HepG2 (cell line): ENCODE measurements around the gene THADA. TPM values are rescaled to one million over a fixed set of nuclear protein-coding genes. Genes with fewer than 3 reads are reported as not detected.
A peak's percentile ranks its signal among the peaks of the same experiment; 100 is the strongest.

Experiments used
- DNMT1 ChIP-seq: sonication (generic); formaldehyde crosslinking; IDR thresholded peaks from 2 replicates; pipeline ENCODE4 v1.5.1; 2020; ENCODE audit warnings: mild to moderate bottlenecking, missing genetic modification reagents
- ELF3 ChIP-seq: IDR thresholded peaks from 2 replicates; pipeline ENCODE4 v1.6.1; 2016; ENCODE audit warnings: missing genetic modification reagents, missing compliant biosample characterization
- ISX ChIP-seq: sonication (generic); formaldehyde crosslinking; conservative IDR thresholded peaks from 2 replicates; pipeline ENCODE4 v1.5.0; 2020; ENCODE audit warnings: missing genetic modification reagents
- JUNB ChIP-seq: sonication (generic); formaldehyde crosslinking; IDR thresholded peaks from 2 replicates; pipeline ENCODE4 v1.8.0; 2022; ENCODE audit warnings: missing genetic modification reagents, mild to moderate bottlenecking, borderline replicate concordance
- KLF12 ChIP-seq: sonication (generic); formaldehyde crosslinking; IDR thresholded peaks from 2 replicates; pipeline ENCODE4 v1.4.0; 2020; ENCODE audit warnings: missing genetic modification reagents, borderline replicate concordance
- KMT2B ChIP-seq: IDR thresholded peaks from 2 replicates; pipeline ENCODE4 v1.6.1; 2016; ENCODE audit warnings: missing genetic modification reagents, missing compliant biosample characterization
- NR2F1 ChIP-seq, 2 experiments: fragments of 450-650 bp in 1 of 2; formaldehyde crosslinking in 1 of 2; IDR thresholded peaks; 2 replicates each; pipeline versions ENCODE4 v1.5.0 to v1.6.1; 2016 to 2020; ENCODE audit warnings: mild to moderate bottlenecking in 1 of 2, missing compliant biosample characterization in 1 of 2, missing genetic modification reagents in 1 of 2, moderate library complexity in 1 of 2
- RXRA ChIP-seq: sonication (generic); formaldehyde crosslinking; IDR thresholded peaks from 2 replicates; pipeline ENCODE4 v1.5.1; 2020; ENCODE audit warnings: missing genetic modification reagents
- RXRB ChIP-seq: IDR thresholded peaks from 2 replicates; pipeline ENCODE4 v1.6.1; 2016; ENCODE audit warnings: borderline replicate concordance, missing genetic modification reagents, missing compliant biosample characterization
- SNAPC2 ChIP-seq: sonication (generic); formaldehyde crosslinking; IDR thresholded peaks from 2 replicates; pipeline ENCODE4 v1.8.1; 2022; ENCODE audit warnings: mild to moderate bottlenecking, missing genetic modification reagents
- SRSF9 ChIP-seq: fragments of 200-400 bp; formaldehyde crosslinking; IDR thresholded peaks from 2 replicates; pipeline ENCODE4 v1.6.1; 2018; ENCODE audit warnings: borderline replicate concordance, mild to moderate bottlenecking, low read depth, low read length; ENCODE audit not compliant: insufficient read depth, poor library complexity, severe bottlenecking
- ZBTB43 ChIP-seq: sonication (generic); formaldehyde crosslinking; conservative IDR thresholded peaks from 2 replicates; pipeline ENCODE4 v1.4.0; 2020; ENCODE audit warnings: missing genetic modification reagents
- ZFAT ChIP-seq: sonication (generic); formaldehyde crosslinking; conservative IDR thresholded peaks from 2 replicates; pipeline ENCODE4 v1.8.1; 2023; ENCODE audit warnings: missing genetic modification reagents, inconsistent platforms
- ZNF12 ChIP-seq: sonication (generic); formaldehyde crosslinking; IDR thresholded peaks from 2 replicates; pipeline ENCODE4 v1.5.0; 2020; ENCODE audit warnings: missing genetic modification reagents
- ZNF264 ChIP-seq: sonication (generic); formaldehyde crosslinking; IDR thresholded peaks from 2 replicates; pipeline ENCODE4 v1.4.0; 2020; ENCODE audit warnings: missing genetic modification reagents
- ZNF318 ChIP-seq: sonication (generic); formaldehyde crosslinking; IDR thresholded peaks from 2 replicates; pipeline ENCODE4 v1.4.0; 2020; ENCODE audit warnings: mild to moderate bottlenecking, missing genetic modification reagents
- ZNF354B ChIP-seq: sonication (generic); formaldehyde crosslinking; IDR thresholded peaks from 2 replicates; pipeline ENCODE4 v1.8.0; 2022; ENCODE audit warnings: mild to moderate bottlenecking, missing genetic modification reagents
- polyA plus RNA-seq, 8 experiments: library from polyadenylated mRNA; depleted of rRNA in 3 of 8; stranded (reverse) in 7 of 8; unstranded in 1 of 8; fragments of >200 nt; fragmentation: Illumina TruSeq in 4 of 8; extraction: Trizol in 4 of 8; gene quantifications; 2 replicates each; pipeline versions ENCODE4 v1.2.1 to v1.2.3, GENCODE V29; 2011 to 2016; ENCODE audit warnings: low read depth in 4 of 8, missing spikeins in 1 of 8, mixed read lengths in 1 of 8; ENCODE audit not compliant: insufficient read depth in 1 of 8
- total RNA-seq, 5 experiments: library from RNA; depleted of rRNA; stranded (reverse); fragments of >200 nt; fragmentation: Illumina TruSeq; extraction: Trizol; gene quantifications; 2 replicates each; pipeline ENCODE4 v1.2.3, GENCODE V29; 2016; ENCODE audit warnings: low read depth in 1 of 5

THADA gene
- total and polyA plus RNA-seq, 2 of the 13 experiments (the other 11 are each of a cell fraction or from before 2014, with no cell fraction given): 12.7 to 21.7 TPM

GRCh38 chr2:43375746-43376522 is 219.9 kb downstream of the THADA start (continued):
- TF ChIP-seq ZNF318 (CRISPR knock-in tag) (no peak), ZNF264 (CRISPR knock-in tag) (peak; percentile 92), ZFAT (CRISPR knock-in tag) (no peak), ISX (no peak), NR2F1 (CRISPR knock-in tag; IDR thresholded peaks at IDR 0.05) (peak in 1 of 2 experiments; percentile 48; a peak in 2 of 4 replicates), ZNF12 (CRISPR knock-in tag) (peak; percentile 82; the same call in 1 of the 2 replicates), RXRB (CRISPR knock-in tag) (peak; percentile 95), ZNF354B (CRISPR knock-in tag) (0 out of 2 replicates have a peak, but pooled peaks have one; percentile 84), KMT2B (peak; percentile 73), ZBTB43 (peak; percentile 86), SNAPC2 (peak; percentile 96), KLF12 (peak; percentile 68; the same call in 1 of the 2 replicates), ELF3 (peak; percentile 86), JUNB (CRISPR knock-in tag) (no peak), SRSF9 (no peak), DNMT1 (no peak), RXRA (CRISPR knock-in tag) (peak; percentile 67; the same call in 1 of the 2 replicates)
